Hepatocyte (in vitro differentiated cells): ENCODE measurements around the gene KLK15.

Experiments
- CTCF ChIP-seq: fragments of 200-600 bp; sonication (generic); IDR thresholded peaks from 2 replicates; pipeline ENCODE4 v1.5.1; 2016; ENCODE audit warnings: antibody characterized with exemption, mild to moderate bottlenecking; ENCODE audit not compliant: poor library complexity
- EZH2phosphoT487 ChIP-seq: fragments of 200-600 bp; sonication (generic); IDR thresholded peaks from one replicate; pipeline ENCODE4 v1.6.1; 2018; ENCODE audit warnings: antibody characterized with exemption, mild to moderate bottlenecking, low read depth, moderate library complexity; ENCODE audit not compliant: unreplicated experiment, severe bottlenecking

GRCh38 chr19:50797429-50797780 lies 36.0 kb downstream of the KLK15 start:
- TF ChIP-seq CTCF (no peak), EZH2phosphoT487 (no peak)
